Measurements from ENCODE around the gene CSE1L. TPM values are rescaled to one million over a fixed set of nuclear protein-coding genes. Genes with fewer than 3 reads are reported as not detected.
"Not testable (repeated sequence)": the region's sequence is repeated elsewhere in the genome, so short reads cannot be mapped to it uniquely, and the experiment has no call there.

CSE1L gene
- total RNA-seq, 1 donor from 2014 or later = 39.0 TPM

GRCh38 chr20:49097159-49097558 lies 51.0 kb downstream of the CSE1L start:
- DNase-seq (ENCODE audit: extremely low spot score in 2 of 2) = no peak
- Histone ChIP-seq H3K36me3 (peaks cover 0 to 52% of the 10 kb centered on the region in 2 donors), H3K9me3 (no peaks in the 10 kb centered on the region), H3K27ac (no peak overlapping the region), H3K4me3 (no peak overlapping the region), H3K27me3 (no peaks in the 10 kb centered on the region), H3K4me1 (no peaks in the 10 kb centered on the region)
- no peak for TF ChIP-seq POLR2AphosphoS5 (IDR thresholded peaks at IDR 0.05; ENCODE audit: insufficient read depth in 1 of 2, low read depth in 1 of 2)
- TF ChIP-seq, protein P1, sequence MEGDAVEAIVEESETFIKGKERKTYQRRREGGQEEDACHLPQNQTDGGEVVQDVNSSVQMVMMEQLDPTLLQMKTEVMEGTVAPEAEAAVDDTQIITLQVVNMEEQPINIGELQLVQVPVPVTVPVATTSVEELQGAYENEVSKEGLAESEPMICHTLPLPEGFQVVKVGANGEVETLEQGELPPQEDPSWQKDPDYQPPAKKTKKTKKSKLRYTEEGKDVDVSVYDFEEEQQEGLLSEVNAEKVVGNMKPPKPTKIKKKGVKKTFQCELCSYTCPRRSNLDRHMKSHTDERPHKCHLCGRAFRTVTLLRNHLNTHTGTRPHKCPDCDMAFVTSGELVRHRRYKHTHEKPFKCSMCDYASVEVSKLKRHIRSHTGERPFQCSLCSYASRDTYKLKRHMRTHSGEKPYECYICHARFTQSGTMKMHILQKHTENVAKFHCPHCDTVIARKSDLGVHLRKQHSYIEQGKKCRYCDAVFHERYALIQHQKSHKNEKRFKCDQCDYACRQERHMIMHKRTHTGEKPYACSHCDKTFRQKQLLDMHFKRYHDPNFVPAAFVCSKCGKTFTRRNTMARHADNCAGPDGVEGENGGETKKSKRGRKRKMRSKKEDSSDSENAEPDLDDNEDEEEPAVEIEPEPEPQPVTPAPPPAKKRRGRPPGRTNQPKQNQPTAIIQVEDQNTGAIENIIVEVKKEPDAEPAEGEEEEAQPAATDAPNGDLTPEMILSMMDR (IDR thresholded peaks at IDR 0.05) = no peak
- no peak for TF ChIP-seq POLR2A (IDR thresholded peaks at IDR 0.05)
- intact Hi-C loops (cut with DNase I) = no loop called here

DNA sequence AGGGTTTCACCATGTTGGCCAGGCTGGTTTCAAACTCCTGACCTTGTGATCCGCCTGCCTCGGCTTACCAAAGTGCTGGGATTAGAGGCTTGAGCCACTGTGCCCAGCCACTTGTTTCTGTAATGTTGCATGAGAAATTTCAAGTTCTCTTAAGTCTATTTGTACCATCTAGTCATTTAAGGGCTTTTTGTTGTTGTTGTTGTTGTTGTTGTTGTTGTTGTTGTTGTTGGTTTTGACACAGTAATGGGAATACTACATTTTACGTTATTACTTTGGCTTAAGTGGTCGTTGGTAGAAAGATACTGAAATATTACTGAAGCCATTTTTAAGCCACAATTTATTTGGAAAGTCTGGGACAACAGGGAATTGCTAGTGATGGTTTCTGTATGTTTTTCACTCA lies 52.0 kb downstream of the CSE1L start:
- intact Hi-C loops (cut with DNase I) = no loop called here
- DNase-seq (ENCODE audit: extremely low spot score in 2 of 2) = no peak
- Histone ChIP-seq H3K4me1 (no peaks in the 10 kb centered on the region), H3K9me3 (no peaks in the 10 kb centered on the region), H3K36me3 (peaks cover 0 to 43% of the 10 kb centered on the region in 2 donors), H3K4me3 (no peak overlapping the region), H3K27me3 (no peaks in the 10 kb centered on the region), H3K27ac (no peak overlapping the region)
- TF ChIP-seq POLR2A (IDR thresholded peaks at IDR 0.05) (no peak), POLR2AphosphoS5 (IDR thresholded peaks at IDR 0.05; ENCODE audit: insufficient read depth in 1 of 2, low read depth in 1 of 2) (no peak)
- TF ChIP-seq, protein P1 (IDR thresholded peaks at IDR 0.05) = no peak

DNA sequence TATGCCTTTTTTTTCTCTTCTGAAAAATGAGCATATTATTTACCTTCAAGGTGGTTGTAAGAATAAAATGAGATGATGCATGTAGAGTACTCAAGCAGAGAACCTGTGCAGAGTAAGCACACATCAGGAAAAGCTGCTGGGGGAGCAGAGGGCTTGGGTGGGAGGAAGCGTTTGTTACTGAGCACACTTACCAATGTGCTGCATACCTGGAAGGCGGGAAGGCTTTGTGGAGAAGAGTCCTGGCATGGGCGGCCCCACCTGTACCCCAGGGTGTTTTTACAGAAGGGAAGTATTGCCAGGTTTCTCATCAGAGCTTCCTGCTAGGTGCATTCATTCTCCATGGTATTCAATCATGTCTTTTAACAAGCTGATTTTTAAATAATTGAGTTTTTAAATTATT lies 52.9 kb downstream of the CSE1L start:
- Histone ChIP-seq H3K27me3 (no peaks in the 10 kb centered on the region), H3K9me3 (no peaks in the 10 kb centered on the region), H3K4me1 (no peaks in the 10 kb centered on the region), H3K4me3 (no peak overlapping the region), H3K27ac (no peak overlapping the region), H3K36me3 (peaks cover 0 to 36% of the 10 kb centered on the region in 2 donors)
- no peak for DNase-seq (ENCODE audit: extremely low spot score in 2 of 2)
- intact Hi-C loops (cut with DNase I) = no loop called here
- TF ChIP-seq, protein P1 (IDR thresholded peaks at IDR 0.05) = no peak
- TF ChIP-seq POLR2AphosphoS5 (IDR thresholded peaks at IDR 0.05; ENCODE audit: insufficient read depth in 1 of 2, low read depth in 1 of 2) = no peak
- TF ChIP-seq POLR2A (IDR thresholded peaks at IDR 0.05) = no peak

- peaks cover 0 to 33% of the 10 kb centered on the region in 2 donors for H3K36me3 ChIP-seq
Measured at GRCh38 chr20:49100292-49100691, 54.2 kb downstream of the CSE1L start.

GRCh38 chr20:49100972-49101371 lies 54.9 kb downstream of the CSE1L start:
- Histone ChIP-seq H3K36me3 (peaks cover 0 to 26% of the 10 kb centered on the region in 2 donors), H3K9me3 (no peaks in the 10 kb centered on the region), H3K4me1 (no peaks in the 10 kb centered on the region), H3K27me3 (no peaks in the 10 kb centered on the region), H3K27ac (no peak overlapping the region), H3K4me3 (no peak overlapping the region)
- intact Hi-C loops (cut with DNase I) = no loop called here
- DNase-seq (ENCODE audit: extremely low spot score in 2 of 2) = no peak
- TF ChIP-seq, protein P1 (IDR thresholded peaks at IDR 0.05) = no peak
- TF ChIP-seq POLR2A (IDR thresholded peaks at IDR 0.05) = no peak
- TF ChIP-seq POLR2AphosphoS5 (IDR thresholded peaks at IDR 0.05; ENCODE audit: insufficient read depth in 1 of 2, low read depth in 1 of 2) = no peak

More at GRCh38 chr20:49100292-49100691, 54.2 kb downstream of the CSE1L start:
- H3K4me3 ChIP-seq; H3K27ac ChIP-seq; H3K9me3 ChIP-seq; intact Hi-C loops (cut with DNase I); DNase-seq (ENCODE audit: extremely low spot score in 2 of 2); H3K4me1 ChIP-seq; H3K27me3 ChIP-seq: not testable (repeated sequence)
